ENCODE data around the gene MYBPH.

Gene MYBPH

GRCh38 chr1:203146537-203146936 is 29.1 kb downstream of the MYBPH start:
- no peak for DNase-seq

GRCh38 chr1:203146042-203146369 is 29.6 kb downstream of the MYBPH start:
- no peak for DNase-seq

- DNase-seq: no peak
Observed at GRCh38 chr1:203145321-203146041, 30.1 kb downstream of the MYBPH start.

- DNase-seq: no peak
Observed at GRCh38 chr1:203144661-203145060, 31.0 kb downstream of the MYBPH start.

GRCh38 chr1:203143641-203144040 is 32.0 kb downstream of the MYBPH start:
- DNase-seq: no peak

GRCh38 chr1:203142684-203143408 is 32.8 kb downstream of the MYBPH start:
- DNase-seq: peak; percentile 53 to 74

GRCh38 chr1:203142124-203142523 is 33.5 kb downstream of the MYBPH start:
- no peak for DNase-seq

GRCh38 chr1:203140743-203141520 is 34.7 kb downstream of the MYBPH start:
- DNase-seq: no peak

- DNase-seq: no peak
Observed at GRCh38 chr1:203139976-203140475, 35.6 kb downstream of the MYBPH start.

GRCh38 chr1:203138066-203138465 is 37.6 kb downstream of the MYBPH start:
- DNase-seq: no peak

- no peak for DNase-seq
Observed at GRCh38 chr1:203137324-203137723, 38.3 kb downstream of the MYBPH start.

GRCh38 chr1:203136409-203137042 is 39.1 kb downstream of the MYBPH start:
- DNase-seq: no peak

GRCh38 chr1:203135636-203136305 is 39.9 kb downstream of the MYBPH start:
- no peak for DNase-seq

- DNase-seq: no peak
Observed at GRCh38 chr1:203133970-203134725, 41.5 kb downstream of the MYBPH start.

- no peak for DNase-seq
Observed at GRCh38 chr1:203131548-203132200, 44.0 kb downstream of the MYBPH start.

GRCh38 chr1:203130358-203130985 is 45.2 kb downstream of the MYBPH start:
- no peak for DNase-seq

- no peak for DNase-seq
Observed at GRCh38 chr1:203129501-203130231, 46.0 kb downstream of the MYBPH start.

- DNase-seq: no peak
Observed at GRCh38 chr1:203128716-203129500, 46.7 kb downstream of the MYBPH start.

- no peak for DNase-seq
Observed at GRCh38 chr1:203128431-203128715, 47.3 kb downstream of the MYBPH start.

Measured in NCI-H187 (cell line).